Esophagus (tissue), 2 donors: Measurements from ENCODE around the gene GLOD5. TPM values are rescaled to one million over a fixed set of nuclear protein-coding genes. Genes with fewer than 3 reads are reported as not detected.

Experiments
- H3K27ac ChIP-seq, 2 donors: one replicate each; pipeline ENCODE4 v1.5.1; 2013; ENCODE audit warnings: low read depth in 2 of 2, mild to moderate bottlenecking in 2 of 2, inconsistent platforms in 1 of 2, low read length in 1 of 2, moderate library complexity in 1 of 2
- H3K27me3 ChIP-seq, 2 donors: one replicate each; pipeline ENCODE4 v1.6.1; 2013; ENCODE audit warnings: low read length in 2 of 2, control low read depth in 1 of 2, mild to moderate bottlenecking in 1 of 2; ENCODE audit not compliant: insufficient read depth in 2 of 2, control insufficient read depth in 1 of 2
- H3K36me3 ChIP-seq, 2 donors: one replicate each; pipeline ENCODE4 v1.6.1; 2013; ENCODE audit warnings: low read length in 1 of 2; ENCODE audit not compliant: control insufficient read depth in 2 of 2, insufficient read depth in 2 of 2
- H3K4me1 ChIP-seq, 2 donors: one replicate each; pipeline ENCODE4 v1.6.1; 2013; ENCODE audit warnings: low read length in 1 of 2; ENCODE audit not compliant: control insufficient read depth in 2 of 2, insufficient read depth in 2 of 2
- H3K4me3 ChIP-seq, 2 donors: one replicate each; pipeline ENCODE4 v1.5.1; 2013; ENCODE audit warnings: low read length in 2 of 2, mild to moderate bottlenecking in 2 of 2, low read depth in 1 of 2, moderate library complexity in 1 of 2
- H3K9me3 ChIP-seq, 2 donors: one replicate each; pipeline ENCODE4 v1.6.1; 2013; ENCODE audit warnings: mild to moderate bottlenecking in 2 of 2, low read depth in 1 of 2, low read length in 1 of 2, moderate library complexity in 1 of 2; ENCODE audit not compliant: control insufficient read depth in 2 of 2, insufficient read depth in 1 of 2
- WGBS, 2 donors: extraction: QIAGEN DNeasy Blood & Tissue Kit; methylation state at CpG; one replicate each; pipeline ENCODE4 v1.1.7; 2013; 5-methylcytosine and 5-hydroxymethylcytosine counted together
- polyA plus RNA-seq, 2 donors: library from polyadenylated mRNA; stranded (reverse); fragments of 200-250 nt; gene quantifications; one replicate each; pipeline ENCODE4 v1.2.3, GENCODE V29; 2013
- donor health status: healthy with polysubstance abuse.
- donor health status: Bipolar disorder and iron deficiency.

GLOD5 gene
- polyA plus RNA-seq, 2 donors, result 0.15 to 0.26 TPM

GRCh38 chrX:48789366-48790220, 28.0 kb downstream of the GLOD5 start:
- WGBS, 2 donors, result 58 to 60% methylated on average over 7 of the region's 7 CpGs
- no peaks in the 10 kb centered on the region for H3K4me1 ChIP-seq

GRCh38 chrX:48790477-48790876, 28.9 kb downstream of the GLOD5 start:
- no peaks in the 10 kb centered on the region for H3K27me3 ChIP-seq
- WGBS, 2 donors, result 56 to 59% methylated on average over 5 of the region's 5 CpGs
- H3K4me3 ChIP-seq, result no peak overlapping the region
- H3K27ac ChIP-seq, result no peak overlapping the region
- H3K36me3 ChIP-seq, result no peaks in the 10 kb centered on the region
- no peaks in the 10 kb centered on the region for H3K9me3 ChIP-seq
- H3K4me1 ChIP-seq, result no peaks in the 10 kb centered on the region

More at GRCh38 chrX:48789366-48790220, 28.0 kb downstream of the GLOD5 start:
- H3K4me3 ChIP-seq, result no peak overlapping the region
- no peaks in the 10 kb centered on the region for H3K9me3 ChIP-seq
- H3K27me3 ChIP-seq, result no peaks in the 10 kb centered on the region
- no peak overlapping the region for H3K27ac ChIP-seq
- no peaks in the 10 kb centered on the region for H3K36me3 ChIP-seq

GRCh38 chrX:48791063-48791820, 29.7 kb downstream of the GLOD5 start:
- no peaks in the 10 kb centered on the region for H3K4me1 ChIP-seq
- no peaks in the 10 kb centered on the region for H3K9me3 ChIP-seq
- no peaks in the 10 kb centered on the region for H3K27me3 ChIP-seq
- no peak overlapping the region for H3K4me3 ChIP-seq
- H3K36me3 ChIP-seq, result no peaks in the 10 kb centered on the region
- 82 to 86% methylated on average over 11 of the region's 11 CpGs for WGBS, 2 donors
- no peak overlapping the region for H3K27ac ChIP-seq

- Histone ChIP-seq H3K36me3 (no peaks in the 10 kb centered on the region), H3K4me3 (no peak overlapping the region), H3K9me3 (no peaks in the 10 kb centered on the region), H3K4me1 (no peaks in the 10 kb centered on the region), H3K27me3 (no peaks in the 10 kb centered on the region), H3K27ac (no peak overlapping the region)
- 73 to 92% methylated on average over 7 of the region's 7 CpGs for WGBS, 2 donors
Observed at GRCh38 chrX:48792219-48792618, 30.7 kb downstream of the GLOD5 start.

- H3K27ac ChIP-seq, result no peak overlapping the region
- H3K27me3 ChIP-seq, result no peaks in the 10 kb centered on the region
- no peak overlapping the region for H3K4me3 ChIP-seq
- 73 to 83% methylated on average over 4 of the region's 4 CpGs for WGBS, 2 donors
- H3K36me3 ChIP-seq, result no peaks in the 10 kb centered on the region
- no peaks in the 10 kb centered on the region for H3K9me3 ChIP-seq
- no peaks in the 10 kb centered on the region for H3K4me1 ChIP-seq
Observed at GRCh38 chrX:48793935-48794334, 32.4 kb downstream of the GLOD5 start.

GRCh38 chrX:48794340-48794910, 32.9 kb downstream of the GLOD5 start:
- no peak overlapping the region for H3K4me3 ChIP-seq
- no peaks in the 10 kb centered on the region for H3K4me1 ChIP-seq
- no peak overlapping the region for H3K27ac ChIP-seq
- no peaks in the 10 kb centered on the region for H3K9me3 ChIP-seq
- no peaks in the 10 kb centered on the region for H3K36me3 ChIP-seq
- H3K27me3 ChIP-seq, result no peaks in the 10 kb centered on the region
- WGBS, 2 donors, result 77 to 86% methylated on average over 12 of the region's 12 CpGs

GRCh38 chrX:48794911-48795515, 33.5 kb downstream of the GLOD5 start:
- WGBS, 2 donors, result 64 to 69% methylated on average over 8 of the region's 8 CpGs
- H3K27ac ChIP-seq, result no peak overlapping the region

GRCh38 chrX:48798318-48798717, 36.8 kb downstream of the GLOD5 start:
- no peaks in the 10 kb centered on the region for H3K27me3 ChIP-seq
- peaks cover 0 to 3% of the 10 kb centered on the region in 2 donors for H3K9me3 ChIP-seq
- 75 to 87% methylated on average over 2 of the region's 2 CpGs for WGBS, 2 donors
- no peak overlapping the region for H3K27ac ChIP-seq
- no peaks in the 10 kb centered on the region for H3K4me1 ChIP-seq
- H3K4me3 ChIP-seq, result no peak overlapping the region
- no peaks in the 10 kb centered on the region for H3K36me3 ChIP-seq

More at GRCh38 chrX:48794911-48795515, 33.5 kb downstream of the GLOD5 start:
- Histone ChIP-seq H3K36me3 (no peaks in the 10 kb centered on the region), H3K4me1 (no peaks in the 10 kb centered on the region), H3K9me3 (no peaks in the 10 kb centered on the region), H3K27me3 (no peaks in the 10 kb centered on the region), H3K4me3 (no peak overlapping the region)

GRCh38 chrX:48800574-48801279, 39.2 kb downstream of the GLOD5 start:
- Histone ChIP-seq H3K27ac (peak overlapping the region; percentile 95), H3K9me3 (peaks cover 0 to 3% of the 10 kb centered on the region in 2 donors), H3K27me3 (no peaks in the 10 kb centered on the region), H3K36me3 (peaks cover 0 to 4% of the 10 kb centered on the region in 2 donors), H3K4me1 (no peaks in the 10 kb centered on the region), H3K4me3 (peak overlapping the region; percentile 50 to 85)
- WGBS, 2 donors, result 30 to 54% methylated on average over 17 of the region's 17 CpGs
